Measurements from ENCODE around the gene VWA8.

DNA sequence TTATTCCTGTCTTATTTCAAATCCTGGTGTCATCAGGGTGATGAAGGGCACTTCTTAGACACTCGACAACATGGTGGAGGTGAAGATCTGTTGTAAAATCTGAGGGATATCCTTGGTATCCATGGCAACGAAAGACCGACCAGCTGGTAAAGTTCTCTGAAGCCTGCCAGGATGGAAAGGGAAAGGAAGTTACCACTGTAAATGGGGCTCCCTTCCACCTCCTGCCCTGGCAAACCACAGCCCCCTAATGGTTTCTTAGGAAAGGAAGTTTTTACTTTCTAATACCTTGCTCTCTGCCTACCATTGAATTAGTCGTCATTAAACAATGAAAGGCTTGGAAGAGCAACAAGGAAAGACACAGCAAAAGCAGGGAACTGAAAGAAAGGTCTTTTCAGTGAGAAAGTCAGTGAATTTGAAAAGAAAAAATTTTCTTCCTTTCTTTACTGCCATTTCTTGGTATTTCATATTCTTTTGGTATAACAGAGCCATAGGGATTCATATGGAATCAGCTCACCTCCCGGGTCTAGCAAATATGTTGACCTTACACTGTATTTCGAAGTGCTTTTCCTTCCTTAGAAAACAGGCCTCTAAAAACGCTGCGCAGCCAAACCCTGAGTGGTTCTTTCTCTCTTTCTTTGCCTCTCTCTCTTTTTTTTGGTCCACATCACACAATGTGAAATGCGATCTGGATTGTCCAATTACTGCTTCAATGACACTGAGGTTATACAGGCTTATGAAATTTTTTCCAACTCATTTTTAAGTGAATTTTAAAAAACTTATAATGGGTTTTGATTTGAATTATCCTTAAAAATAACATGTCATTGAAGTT is 392.6 kb downstream of the VWA8 start:
- TF ChIP-seq TAF1 (IDR thresholded peaks at IDR 0.05; ENCODE audit: low read depth, low read length) (no peak), JUN (IDR thresholded peaks at IDR 0.05; ENCODE audit: low read depth, low read length) (no peak), TCF12 (IDR thresholded peaks at IDR 0.05; ENCODE audit: low read depth, low read length) (no peak), NANOG (IDR thresholded peaks at IDR 0.05; ENCODE audit: insufficient read depth, low read depth, low read length, poor library complexity, severe bottlenecking) (no peak), POLR2A (IDR thresholded peaks at IDR 0.05; ENCODE audit: control extremely low read depth in 1 of 2, low read depth in 2 of 2, low read length in 2 of 2) (no peak), JUND (IDR thresholded peaks at IDR 0.05; ENCODE audit: low read length) (no peak), CHD2 (IDR thresholded peaks at IDR 0.05; ENCODE audit: low read length) (no peak), POLR2AphosphoS5 (IDR thresholded peaks at IDR 0.05; ENCODE audit: low read depth, low read length) (no peak)
- TF ChIP-seq, protein P1, sequence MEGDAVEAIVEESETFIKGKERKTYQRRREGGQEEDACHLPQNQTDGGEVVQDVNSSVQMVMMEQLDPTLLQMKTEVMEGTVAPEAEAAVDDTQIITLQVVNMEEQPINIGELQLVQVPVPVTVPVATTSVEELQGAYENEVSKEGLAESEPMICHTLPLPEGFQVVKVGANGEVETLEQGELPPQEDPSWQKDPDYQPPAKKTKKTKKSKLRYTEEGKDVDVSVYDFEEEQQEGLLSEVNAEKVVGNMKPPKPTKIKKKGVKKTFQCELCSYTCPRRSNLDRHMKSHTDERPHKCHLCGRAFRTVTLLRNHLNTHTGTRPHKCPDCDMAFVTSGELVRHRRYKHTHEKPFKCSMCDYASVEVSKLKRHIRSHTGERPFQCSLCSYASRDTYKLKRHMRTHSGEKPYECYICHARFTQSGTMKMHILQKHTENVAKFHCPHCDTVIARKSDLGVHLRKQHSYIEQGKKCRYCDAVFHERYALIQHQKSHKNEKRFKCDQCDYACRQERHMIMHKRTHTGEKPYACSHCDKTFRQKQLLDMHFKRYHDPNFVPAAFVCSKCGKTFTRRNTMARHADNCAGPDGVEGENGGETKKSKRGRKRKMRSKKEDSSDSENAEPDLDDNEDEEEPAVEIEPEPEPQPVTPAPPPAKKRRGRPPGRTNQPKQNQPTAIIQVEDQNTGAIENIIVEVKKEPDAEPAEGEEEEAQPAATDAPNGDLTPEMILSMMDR (IDR thresholded peaks at IDR 0.05; ENCODE audit: control extremely low read depth in 1 of 3, insufficient read depth in 1 of 3, low read depth in 1 of 3, low read length in 3 of 3): peak in 1 of 3 experiments; percentile 6; a peak in 1 of 4 replicates
